GM18861 (cell line): ENCODE data around the gene SIAH3.
"Not testable (repeated sequence)": the region's sequence is repeated elsewhere in the genome, so short reads cannot be mapped to it uniquely, and the experiment has no call there.

Experiments
- ATAC-seq: cut with Tn5 transposase; IDR thresholded peaks from one replicate; pipeline ENCODE4 v1.9.1; 2021; ENCODE audit not compliant: unreplicated experiment

SIAH3 gene

DNA sequence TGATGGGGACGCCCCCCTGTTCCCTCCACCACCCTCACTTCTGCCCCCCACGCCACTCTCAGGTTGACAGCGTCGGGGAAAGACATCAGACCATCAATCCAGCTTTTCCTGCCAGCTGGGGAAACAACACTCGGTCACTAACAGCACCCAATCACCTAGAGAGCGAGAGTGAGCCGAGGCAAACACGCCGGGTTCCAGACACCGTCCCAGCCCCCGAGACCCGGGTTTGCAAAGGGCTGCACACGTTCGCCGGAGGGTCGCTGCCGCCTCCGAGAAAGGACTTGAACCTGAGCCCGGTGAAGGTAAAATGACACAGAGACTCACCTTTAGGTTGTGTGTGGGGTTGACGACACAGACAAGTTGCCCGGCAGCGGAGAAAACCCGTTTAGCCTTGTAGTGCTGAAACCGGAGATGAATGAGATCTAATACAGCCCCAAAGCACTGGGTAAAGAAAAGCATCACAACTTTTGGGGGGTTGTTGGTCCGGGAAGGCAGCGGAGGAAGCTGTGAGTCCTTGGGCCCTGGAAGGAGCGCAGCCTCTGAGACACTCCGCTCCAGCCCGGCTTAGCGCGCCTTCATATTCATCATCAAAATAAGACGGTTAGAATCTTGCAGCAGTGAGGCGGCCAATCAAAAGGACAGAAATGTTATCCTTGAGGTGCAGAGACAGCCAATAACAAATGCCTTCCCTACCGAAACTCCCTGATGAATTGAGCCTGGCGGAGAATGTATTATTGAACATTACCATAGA is at the start of gene SIAH3:
SIAH3 (minus strand) TSS at position 583 of the 751 bp plus-strand sequence; CDS start at position 459, 124 bp downstream.
- ATAC-seq: no peak

GRCh38 chr13:45899406-45899805 is 47.9 kb upstream of the SIAH3 start:
- ATAC-seq: no peak

DNA sequence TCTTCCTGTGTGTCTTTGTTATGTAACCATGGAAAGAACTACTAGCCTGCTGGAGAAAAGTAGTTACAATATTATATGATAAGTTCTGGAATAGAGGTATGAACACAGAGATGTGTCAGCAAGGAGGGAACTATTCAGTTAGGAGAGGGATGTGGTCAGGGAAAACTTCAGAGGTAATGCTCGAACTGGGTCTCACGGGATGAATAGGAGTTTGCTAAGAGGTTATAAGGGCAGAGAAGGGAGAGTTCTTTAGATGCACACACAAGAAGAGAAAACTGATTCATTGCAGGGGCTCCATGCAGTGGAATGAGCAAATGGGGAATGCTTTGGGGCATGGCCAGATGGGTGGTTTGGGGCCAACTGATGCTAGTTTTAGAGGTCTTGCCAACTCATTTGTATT is 46.0 kb upstream of the SIAH3 start:
- no peak for ATAC-seq

GRCh38 chr13:45896285-45896684 is 44.7 kb upstream of the SIAH3 start:
- no peak for ATAC-seq

DNA sequence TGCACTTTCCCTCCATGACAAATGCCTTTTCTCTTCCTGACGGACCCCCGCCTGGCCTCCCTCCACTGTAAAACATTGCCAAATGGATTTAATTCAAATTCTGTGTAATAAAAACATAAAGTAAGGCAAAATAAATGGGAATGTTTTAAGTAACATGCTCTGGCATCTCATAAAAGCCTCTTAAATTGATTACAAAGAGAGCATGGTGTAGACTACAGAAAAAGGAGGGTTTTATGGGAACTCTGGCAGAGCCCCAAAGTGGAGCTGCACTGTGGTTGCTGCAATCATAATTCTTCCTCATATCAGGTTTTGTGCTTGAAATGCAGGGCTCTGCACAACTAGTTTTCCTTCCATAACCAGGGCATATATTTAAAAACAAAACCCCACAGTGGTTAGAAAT is 44.3 kb upstream of the SIAH3 start:
- ATAC-seq: no peak

GRCh38 chr13:45892513-45892912 is 41.0 kb upstream of the SIAH3 start:
- ATAC-seq: no peak

DNA sequence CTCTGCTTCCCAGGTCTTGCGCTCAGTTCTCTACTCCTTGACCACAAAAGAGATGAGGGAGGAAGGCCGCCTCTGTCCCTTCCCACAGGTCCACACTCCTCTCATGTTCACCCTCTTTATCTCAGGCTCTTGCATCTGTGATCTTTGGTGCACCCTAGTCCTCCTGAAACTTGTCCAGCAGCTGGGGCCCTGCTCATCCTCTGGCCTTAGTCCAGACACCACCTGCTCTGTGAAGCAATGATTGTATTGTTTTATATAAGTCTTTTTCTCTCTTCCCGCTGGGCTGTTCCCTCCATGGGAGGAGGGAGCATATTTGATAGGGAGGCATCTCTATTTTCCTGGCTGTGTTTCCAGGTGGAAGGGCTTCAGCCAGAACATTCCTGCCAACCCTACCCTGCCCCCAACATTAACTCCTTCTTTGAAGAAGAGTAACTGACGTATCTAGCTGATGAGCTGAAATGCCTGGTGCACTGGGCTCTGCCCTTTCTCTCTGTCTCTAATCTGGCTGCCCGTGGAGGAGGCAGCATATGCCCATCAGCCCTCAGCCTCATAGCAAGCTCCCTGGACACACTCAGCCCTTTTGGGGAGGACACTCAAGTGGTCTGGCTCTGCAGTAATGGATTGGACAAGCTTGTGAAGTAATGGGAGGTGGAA is 38.2 kb upstream of the SIAH3 start:
- no peak for ATAC-seq

DNA sequence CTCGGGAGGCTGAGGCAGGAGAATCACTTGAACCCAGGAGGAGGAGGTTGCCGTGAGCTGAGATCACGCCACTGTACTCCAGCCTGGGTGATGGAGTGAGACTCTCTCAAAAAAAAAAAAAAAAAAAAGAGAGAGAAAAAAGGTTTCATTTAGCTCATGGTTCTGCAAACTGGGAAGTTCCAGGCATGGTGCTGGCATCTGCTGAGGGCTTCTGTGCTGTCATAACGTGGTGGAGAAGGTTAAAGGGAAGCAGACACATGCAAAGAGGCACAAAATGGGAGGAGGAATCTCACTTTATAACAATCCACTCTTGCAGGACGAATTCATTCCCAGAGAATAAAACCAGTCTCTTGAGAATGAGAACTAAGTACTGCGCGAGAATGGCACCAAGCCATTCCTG is 34.9 kb upstream of the SIAH3 start:
- no peak for ATAC-seq

- ATAC-seq: no peak
Observed at GRCh38 chr13:45885194-45885593, 33.6 kb upstream of the SIAH3 start.

DNA sequence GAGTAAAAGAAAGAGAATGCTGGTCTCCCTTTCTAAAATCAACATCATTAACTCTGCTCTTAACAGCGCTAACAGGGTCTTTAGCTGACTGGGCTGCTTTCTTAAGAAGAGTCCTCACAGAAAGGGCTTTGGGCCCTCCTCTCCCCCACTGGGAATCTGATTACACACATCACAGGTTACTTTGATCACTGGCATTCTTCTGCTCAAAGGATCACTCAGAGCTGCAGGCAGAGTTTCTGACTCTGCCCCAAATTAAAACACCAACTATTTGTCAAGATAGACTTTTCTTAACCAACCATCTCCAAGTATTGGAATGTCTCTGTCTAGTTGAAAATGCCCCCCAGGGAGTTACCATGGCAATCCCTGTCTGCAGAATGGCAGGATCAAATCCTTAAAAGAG is 31.1 kb upstream of the SIAH3 start:
- no peak for ATAC-seq

DNA sequence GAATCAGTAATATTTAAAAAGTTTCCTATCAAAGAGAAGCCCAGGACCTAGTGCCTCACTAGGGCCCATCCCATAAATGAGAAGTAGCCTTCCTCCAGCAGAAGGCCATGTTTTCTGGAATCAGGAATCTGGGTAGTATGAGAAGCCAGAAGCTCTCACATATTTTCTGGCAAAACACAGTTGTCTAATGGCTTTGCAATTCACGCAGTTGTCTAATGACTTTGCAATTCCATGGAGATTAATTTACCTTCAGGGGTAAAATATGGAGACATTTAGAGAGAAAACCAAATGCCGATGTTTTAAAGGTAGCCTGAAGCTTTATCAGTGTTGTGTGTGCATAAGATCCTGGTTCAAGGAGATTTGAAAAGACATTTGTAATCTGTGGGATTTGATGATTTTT is 29.8 kb upstream of the SIAH3 start:
- ATAC-seq: no peak

GRCh38 chr13:45880242-45880641 is 28.7 kb upstream of the SIAH3 start:
- ATAC-seq: no peak

GRCh38 chr13:45879666-45880065 is 28.1 kb upstream of the SIAH3 start:
- no peak for ATAC-seq

DNA sequence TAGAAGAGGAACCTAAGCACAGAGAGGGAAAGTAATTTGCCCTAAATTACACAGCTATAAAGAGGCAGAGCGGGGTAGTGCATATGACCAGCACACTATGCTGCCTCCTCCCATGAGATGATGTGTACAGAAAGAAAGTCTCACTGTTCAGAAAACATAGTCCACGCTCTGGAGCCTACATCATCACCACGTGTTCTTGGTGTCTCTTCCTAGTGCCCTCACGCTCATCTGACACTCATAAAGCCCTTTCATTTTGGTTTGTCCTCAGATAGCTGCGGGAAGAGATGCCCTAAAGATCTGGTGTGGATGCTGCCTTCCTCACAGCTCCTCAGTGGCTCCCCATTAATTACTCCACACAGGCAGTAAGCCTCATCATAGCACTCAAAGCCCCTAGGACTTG is 27.4 kb upstream of the SIAH3 start:
- no peak for ATAC-seq

DNA sequence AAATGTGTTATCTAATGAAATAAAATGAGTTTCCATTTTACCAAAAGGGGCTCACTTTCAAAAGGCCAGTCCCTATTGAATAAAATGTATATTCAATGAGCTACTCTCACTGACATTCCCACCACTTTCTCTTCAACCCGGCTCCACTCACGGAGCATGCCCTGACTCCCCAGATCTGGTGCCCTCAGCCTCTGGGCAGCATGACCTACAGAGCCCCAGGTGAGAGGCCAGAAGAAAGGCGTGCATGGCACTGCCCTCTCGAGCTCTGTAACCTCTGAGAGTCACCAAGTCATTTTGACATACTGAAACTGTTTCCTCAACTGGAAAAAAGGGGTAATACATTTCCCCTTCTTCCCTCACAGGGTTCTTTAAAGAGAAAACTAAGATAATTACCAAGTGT is 25.2 kb upstream of the SIAH3 start:
- no peak for ATAC-seq

GRCh38 chr13:45875951-45876350 is 24.4 kb upstream of the SIAH3 start:
- no peak for ATAC-seq

DNA sequence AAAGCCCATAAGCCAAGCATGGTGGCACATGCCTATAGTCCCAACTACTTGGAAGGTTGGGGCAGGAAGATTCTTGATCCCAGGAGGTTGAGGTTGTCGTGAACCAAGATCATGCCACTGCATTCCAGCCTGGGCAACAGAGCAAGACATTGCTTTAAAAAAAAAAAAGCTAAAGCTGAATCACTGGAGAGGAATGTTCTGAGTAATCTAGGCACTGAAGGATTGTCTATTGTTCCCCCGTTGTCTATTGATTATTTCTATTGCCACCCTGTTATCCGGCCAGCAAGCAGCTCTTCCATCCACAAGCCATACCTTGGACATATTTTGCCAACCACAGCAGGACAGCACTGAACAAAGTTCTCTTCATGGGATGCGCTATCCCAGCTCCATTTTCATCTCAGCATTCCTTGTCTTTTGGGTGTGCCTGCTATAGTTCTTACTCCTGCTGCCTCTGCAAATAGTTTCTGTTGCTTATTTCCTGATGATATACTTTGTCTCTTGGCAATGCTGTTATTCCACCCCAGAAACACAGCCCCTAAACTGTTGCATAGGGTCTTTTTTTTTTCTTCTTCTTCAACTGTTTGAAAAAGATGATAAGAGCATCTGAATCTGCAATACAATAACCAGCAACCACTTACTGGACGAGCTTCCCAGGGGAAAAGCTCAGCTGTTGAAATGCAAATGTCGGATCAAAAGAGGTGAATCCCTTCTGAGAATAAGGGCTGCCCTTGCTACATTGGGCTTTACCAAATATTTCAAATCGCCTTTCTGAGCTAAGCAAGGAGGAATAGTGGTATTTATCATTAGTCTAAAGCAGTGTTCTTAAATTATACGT is 22.2 kb upstream of the SIAH3 start:
- ATAC-seq: no peak

DNA sequence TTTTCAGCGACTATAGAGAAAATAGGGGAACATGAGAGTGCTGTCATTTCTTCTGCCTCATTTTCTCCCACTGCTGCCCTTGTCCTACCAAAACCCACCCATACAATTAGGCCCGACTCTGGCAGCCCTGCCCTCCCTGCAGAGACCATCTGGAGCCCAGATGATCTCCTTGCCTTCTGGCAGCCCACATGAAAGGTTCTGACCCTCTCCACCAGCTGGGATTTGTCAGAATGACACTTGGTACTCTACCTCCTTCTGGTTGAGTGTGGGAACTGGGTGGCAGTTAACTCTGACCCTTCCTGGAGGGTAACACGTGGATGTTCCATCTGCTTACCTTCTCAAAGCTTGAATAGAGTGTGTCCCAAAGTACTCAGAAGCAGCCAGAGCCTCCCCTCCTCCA is 21.0 kb upstream of the SIAH3 start:
- ATAC-seq: no peak

GRCh38 chr13:45871201-45871600 is 19.6 kb upstream of the SIAH3 start:
- not testable (repeated sequence) for ATAC-seq

DNA sequence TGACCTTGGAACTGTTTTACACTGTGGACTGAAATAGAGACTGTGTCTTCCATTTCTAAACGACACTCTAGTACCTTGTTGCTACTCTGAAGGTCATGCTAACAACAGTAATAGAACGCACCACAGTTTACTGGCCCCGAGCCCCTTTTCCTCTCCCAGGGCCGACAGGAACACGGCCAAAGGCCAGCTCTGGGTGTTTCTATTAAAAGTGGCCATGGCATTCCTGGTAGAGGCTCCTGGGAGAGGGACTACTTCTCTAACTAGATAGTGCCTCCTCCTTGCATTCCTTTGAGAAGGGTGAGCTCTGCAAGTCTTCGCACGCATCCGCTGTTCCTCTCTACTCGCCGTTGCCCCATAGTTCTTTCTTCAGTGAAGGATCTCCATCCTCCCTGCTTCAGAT is 18.7 kb upstream of the SIAH3 start:
- no peak for ATAC-seq

DNA sequence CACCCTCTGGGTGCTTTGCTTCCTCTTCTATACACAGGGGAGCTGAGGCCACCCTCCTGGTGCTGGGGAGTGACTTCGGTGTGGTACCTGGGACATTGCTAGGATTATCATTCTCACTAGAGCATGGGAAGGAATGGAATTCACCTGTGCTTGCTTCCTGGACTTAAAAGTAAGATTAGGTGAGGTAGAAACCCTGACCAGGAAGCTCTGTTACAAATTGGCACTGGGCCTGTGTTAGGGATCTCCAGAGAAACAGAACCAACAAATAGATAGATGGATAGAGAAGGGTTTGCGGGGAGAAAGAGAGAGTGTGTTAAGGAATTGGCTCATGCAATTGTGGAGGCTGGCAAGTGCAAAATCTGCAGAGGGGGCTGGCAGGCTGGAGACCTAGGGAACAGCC is 13.9 kb upstream of the SIAH3 start:
- ATAC-seq: no peak
